Amniotic epithelial cell (primary cell): ENCODE measurements around the gene MED12L.
A peak's percentile ranks its signal among the peaks of the same experiment; 100 is the strongest.
"Not testable (repeated sequence)": the region's sequence is repeated elsewhere in the genome, so short reads cannot be mapped to it uniquely, and the experiment has no call there.

ENCODE experiments used
- DNase-seq: peaks from one replicate; pipeline ENCODE4 v3.0.0-alpha.2; 2010; ENCODE audit warnings: low read depth

The MED12L gene

DNA sequence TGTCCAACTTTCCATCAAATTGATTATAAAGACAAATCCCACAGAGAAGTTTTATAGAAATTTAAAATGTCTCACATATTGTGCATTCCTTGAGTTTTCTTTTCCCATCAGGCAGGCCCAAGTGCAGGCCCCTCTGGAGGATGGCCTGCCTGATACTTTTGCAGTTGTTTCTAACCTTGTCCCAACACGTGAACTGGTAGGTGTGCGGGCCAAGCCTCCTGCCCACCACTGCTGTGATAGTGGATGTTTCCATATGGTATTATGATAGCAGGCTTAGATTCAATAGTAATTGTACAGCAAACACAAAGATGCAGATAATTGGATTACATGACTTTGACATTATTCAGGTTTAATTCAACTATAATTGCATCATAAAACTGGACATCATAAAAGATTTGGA lies 297.6 kb downstream of the MED12L start:
- DNase-seq: no peak

DNA sequence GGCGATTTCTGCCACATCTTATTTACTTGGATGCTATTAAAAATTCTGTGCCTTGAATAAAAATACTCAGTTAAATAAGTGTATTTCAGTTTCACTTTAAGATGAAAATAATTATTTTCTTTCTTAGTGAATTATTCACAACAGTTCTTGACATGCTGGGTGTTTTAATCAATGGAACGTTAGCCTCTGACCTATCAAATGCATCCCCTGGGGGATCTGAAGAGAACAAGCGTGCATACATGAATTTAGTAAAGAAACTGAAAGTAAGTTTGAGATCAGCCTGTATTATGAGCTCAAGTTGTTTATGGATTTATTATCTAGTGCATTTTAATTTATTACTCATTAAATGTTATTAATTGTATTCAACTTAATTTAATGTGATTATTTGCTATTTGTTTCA lies 298.5 kb downstream of the MED12L start:
- no peak for DNase-seq

DNA sequence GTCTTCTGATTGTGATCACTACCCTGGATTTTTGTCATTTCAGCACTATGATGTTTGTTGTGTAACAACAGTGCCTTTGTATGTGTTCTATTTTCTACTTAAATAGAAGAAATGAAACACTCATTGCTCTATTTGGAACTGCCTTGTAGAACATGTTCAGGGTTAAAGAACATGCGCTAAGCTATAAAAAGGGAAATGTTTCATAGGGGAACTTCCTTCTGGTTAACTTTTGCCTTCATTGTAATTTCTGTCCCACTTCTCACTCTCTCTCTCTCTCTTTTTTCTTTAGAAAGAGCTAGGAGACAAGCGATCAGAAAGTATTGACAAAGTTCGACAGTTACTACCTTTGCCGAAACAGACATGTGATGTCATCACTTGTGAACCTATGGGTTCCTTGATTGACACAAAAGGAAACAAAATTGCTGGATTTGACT lies 299.3 kb downstream of the MED12L start, which contains the start of gene P2RY12:
TSS of gene P2RY12 (minus strand) at position 13 of the 434 bp plus-strand sequence. CDS start 45,908 bp downstream, outside the sequence.
- no peak for DNase-seq

DNA sequence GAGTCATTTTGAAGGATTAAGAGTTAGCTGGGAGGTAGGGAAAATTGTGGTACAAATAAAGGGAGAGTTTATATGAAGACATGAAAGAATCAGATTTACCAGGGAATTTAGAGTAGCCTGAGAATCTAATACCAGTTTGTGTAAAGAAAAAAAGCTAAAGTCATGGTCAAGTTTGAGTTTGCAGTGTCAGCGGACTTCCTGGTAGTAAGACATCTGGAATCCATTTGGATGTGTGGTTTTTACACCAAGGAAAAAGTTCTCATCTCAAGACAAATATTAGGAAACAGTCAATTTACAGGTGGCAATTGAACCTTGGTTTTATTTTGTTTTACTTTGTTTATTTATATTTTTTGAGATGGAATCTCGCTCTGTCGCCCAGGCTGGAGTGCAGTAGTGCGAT lies 300.6 kb downstream of the MED12L start:
- DNase-seq: no peak

DNA sequence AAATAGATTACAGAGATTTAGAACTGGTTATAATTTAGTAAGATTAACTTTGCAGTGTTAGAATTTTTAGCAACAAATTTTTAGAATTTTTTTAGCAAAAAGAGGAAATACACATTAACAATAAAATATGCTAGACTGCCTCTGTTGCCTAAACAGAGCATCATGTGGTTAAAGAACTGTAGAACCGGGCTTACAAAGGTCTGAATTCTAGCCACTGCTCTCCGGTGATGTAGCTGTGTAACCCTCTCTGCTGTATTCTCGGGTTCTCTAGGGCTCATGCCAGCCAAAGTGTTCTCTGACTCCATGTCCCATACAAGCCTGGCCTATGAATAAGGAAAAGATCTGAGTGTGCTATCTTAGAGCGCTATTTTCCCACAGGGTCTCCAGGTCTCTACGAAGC lies 302.0 kb downstream of the MED12L start:
- DNase-seq: no peak

DNA sequence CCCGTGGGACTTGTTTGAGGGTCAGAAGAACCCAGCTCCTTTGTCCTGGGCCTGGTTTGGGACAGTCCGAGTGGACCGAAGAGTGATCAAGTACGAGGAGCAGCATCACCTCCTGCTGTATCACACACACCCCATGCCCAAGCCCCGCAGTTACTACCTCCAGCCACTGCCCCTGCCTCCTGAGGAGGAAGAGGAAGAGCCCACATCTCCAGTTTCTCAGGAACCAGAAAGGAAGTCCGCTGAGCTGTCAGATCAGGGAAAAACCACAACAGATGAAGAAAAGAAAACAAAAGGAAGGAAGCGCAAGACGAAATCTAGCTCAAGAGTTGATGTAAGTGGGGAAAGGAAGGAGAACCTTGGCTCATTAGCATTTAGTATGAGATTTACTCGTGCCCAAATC lies 302.4 kb downstream of the MED12L start:
- DNase-seq: no peak

DNA sequence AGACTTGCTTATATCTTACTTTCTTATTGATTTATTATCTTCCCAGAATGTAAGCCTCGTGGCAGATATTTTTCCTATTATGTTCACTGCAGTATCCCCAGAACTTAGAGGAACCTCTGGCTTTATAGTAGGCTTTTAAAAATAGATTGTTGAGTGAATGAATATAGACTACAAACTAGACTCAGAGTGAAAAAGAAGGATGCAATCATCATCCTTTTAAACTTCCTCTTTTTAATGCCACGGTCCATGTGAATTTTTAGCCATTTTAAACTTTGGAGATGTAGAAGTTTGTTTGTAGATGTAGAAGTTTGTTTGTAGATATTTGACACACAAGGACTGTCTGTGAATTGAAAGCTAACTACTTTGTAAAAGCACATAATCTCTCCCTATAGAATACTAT lies 306.3 kb downstream of the MED12L start:
- DNase-seq: no peak

DNA sequence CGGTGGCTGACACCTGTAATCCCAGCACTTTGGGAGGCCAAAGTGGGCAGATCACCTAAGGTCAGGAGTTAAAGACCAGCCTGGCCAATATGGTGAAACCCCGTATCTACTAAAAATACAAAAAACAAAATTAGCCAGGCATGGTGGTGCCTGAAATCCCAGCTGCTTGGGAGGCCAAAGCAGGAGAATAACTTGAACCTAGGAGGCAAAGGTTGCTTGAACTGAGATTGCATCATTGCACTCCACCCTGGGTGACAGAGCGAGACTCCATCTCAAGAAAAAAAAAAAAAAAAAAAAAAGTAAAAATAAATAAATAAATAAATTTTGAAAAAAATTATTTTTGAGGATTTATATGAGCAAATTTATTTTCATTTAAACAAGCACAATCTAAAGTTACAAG lies 306.7 kb downstream of the MED12L start:
- DNase-seq: not testable (repeated sequence)

DNA sequence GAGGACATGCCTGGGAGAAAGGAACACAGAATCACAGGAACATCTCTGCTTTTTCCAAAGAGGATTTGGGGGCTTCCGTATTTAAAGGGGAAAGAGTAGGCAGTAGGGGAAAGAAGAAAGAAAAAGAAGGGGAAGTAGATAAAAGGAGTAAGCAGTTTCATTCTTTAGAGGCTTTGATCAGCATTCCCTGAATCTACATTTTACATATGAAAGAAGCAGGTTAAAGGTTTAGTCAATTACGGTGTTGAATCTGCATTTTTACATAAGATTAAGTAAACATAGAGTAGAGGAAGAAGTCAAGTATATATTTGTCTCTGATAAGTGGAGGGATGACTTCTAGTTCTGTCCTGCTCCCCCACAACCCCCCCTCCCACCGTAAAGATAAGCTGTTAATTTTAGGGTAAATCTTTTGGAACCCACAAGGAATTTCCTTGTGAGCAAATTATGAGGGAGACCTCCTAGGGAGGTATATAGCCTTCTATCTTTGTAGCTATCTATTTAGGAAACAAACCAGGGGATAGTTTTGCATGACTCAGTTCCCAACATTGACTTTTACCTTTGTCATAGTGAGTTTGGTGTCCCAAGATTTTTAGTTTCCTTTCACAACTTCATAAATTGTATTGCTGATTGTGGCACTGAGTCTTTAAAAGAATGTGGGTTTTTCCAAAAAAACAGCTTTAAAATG lies 307.8 kb downstream of the MED12L start:
- no peak for DNase-seq

DNA sequence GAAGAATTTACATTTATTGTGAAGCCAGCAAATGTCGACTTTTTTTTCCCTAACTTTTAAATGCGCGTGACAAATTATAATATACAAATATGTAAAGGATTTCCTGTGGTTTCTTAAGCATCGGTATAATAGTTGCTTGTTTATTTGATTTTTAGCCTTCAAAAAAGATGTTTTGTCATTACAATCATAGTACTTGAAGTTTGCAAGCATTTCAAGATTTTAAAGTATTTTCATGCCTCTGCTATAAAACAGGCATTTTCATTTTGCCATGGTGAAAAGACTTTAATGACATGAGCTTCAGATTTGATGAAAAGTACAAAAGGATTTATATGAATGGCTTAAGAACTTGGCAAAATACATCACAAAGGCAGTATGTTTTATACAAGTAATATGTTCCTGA lies 308.5 kb downstream of the MED12L start:
- DNase-seq: no peak

DNA sequence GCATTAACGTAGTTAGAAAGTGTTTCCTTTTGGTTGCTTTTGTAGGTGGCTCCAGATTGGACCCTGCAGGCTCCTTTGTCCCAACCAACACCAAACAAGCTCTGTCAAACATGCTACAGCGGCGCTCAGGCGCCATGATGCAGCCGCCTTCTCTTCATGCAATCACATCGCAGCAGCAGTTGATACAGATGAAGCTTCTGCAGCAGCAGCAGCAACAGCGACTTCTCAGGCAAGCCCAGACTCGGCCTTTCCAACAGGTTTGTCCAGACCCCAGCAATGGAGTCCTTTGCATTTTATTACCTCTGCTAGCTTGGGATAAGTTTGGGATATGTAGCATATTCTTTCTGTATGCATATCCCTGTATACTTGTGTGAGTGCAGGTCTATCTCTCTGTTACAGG lies 309.1 kb downstream of the MED12L start:
- DNase-seq: no peak

DNA sequence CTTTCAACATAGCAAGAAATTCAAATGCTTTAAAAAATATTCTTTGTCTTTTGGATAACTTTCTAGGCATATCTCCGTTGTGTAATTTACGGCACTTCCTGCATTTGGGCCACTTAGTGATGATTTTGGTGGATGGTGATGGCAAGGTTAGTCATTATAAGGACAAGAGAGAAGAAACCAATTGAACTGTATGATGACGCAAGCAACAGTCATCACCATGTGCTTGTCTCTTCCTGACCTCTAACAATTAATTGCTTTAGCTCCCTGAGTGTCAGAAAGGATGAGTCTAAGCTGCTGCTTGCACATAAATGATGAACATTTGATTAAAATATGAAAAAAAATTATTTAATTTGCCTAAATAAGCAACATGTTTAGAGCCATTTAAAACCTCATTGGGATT lies 310.3 kb downstream of the MED12L start:
- peak; percentile 65 for DNase-seq

DNA sequence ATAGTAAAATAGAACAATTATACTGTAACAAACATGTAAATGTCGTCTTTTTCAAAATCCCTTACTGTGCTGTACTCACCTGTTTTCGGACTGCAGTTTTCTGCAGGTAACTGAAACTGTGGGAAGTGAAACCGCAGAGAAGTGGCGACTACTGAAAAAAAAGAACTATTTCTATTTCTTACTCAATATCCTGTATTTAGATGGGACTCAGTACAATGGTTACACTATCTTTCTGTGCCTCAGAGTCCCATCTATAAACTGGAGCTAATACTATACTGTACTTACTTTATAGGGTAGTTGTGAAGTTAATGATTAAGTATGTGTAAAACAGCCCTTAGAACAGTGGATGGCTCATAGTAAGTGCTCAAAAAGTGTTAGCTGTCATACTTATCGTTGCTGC lies 313.4 kb downstream of the MED12L start:
- no peak for DNase-seq

DNA sequence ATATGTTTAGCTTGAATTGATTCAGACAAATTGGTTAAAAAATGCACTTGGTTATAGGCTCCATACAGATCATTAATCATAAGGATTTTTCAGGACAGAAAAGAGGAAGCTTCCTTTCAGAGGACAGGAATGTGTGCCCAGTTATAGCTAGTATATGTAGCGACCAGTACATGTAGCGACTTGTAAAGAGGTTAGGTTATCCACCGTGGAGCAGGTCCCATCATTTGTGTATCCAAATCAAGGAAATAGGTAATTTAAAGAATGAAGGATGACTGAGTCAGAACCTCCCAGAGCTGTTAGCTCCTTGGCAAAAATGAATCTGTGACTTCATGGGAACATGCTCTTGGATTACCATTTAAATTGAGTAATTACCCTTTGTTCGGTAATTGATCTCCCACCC lies 314.9 kb downstream of the MED12L start:
- DNase-seq: no peak

DNA sequence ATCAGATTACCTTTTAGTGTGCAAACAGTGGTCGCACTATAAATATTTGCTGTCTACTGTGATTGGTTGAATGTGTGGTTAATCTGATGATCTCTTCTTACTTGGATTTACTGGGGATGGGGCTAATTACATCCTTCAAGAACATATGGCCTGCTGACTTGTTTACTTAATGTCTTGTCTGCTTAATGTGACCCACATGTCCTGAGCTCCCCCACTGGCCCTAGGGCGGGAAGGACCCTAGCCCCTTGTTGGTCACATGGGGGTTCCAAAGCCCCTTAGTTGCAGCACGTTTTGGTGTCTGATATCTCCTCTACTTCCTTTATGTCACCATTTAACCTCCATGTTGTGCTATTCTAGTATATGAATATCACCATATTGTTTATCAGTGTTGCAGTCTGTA lies 316.9 kb downstream of the MED12L start:
- DNase-seq: no peak

DNA sequence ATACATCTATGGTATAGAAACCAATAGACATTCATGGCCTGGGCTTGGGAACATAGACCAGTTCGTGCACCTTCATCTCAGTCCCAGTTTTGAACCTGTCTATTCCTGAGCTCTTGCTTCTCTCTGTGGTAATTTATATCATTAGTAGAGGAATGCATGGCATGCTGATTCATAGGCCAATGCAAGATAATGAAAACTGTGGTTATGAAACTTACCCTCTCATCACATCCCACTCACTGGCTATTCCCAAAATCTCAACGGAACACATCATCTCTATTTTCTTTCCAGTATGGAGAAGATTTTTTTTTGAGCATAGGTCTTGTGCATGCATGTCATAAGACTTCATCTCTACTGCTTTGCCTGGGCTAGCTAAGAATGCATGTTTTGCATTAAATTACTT lies 317.8 kb downstream of the MED12L start:
- peak; percentile 89 for DNase-seq

DNA sequence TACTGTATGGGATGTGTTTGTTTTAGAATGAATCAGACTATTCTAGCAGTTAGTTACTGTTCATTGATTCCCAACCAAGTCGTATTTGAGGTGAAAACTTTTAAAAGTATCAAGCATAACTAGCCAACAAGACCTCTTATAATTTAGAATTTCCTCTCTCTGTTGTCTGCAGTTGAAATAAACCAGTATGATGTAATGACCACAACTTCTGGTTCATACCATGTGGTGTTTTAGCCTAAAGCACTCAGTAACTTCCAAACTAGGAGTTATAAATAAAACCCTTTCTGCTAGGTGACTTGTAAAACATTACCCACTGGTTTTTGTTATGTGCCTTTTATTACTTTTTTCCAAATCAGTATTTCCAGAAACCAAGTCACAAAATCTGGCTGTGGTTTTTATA lies 318.9 kb downstream of the MED12L start:
- DNase-seq: peak; percentile 53

DNA sequence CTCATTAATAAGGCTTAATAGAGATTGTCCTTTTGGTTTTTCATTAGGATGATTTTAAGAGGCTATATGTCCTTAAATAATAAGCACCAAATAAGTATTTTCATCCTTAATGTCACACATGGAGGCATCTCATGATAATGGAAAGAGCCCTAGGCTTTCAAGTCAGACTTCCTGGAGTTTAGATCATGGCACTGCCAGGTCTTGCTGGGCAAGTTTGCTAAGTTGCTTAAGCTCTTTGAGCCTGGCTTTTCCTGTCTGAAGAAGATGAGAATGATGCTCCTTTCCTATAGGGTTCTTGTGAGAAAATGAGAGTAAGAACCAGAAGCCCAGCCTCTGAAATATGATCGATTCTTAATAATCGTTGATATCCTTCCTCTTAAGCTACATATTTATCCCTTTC lies 322.5 kb downstream of the MED12L start:
- no peak for DNase-seq

DNA sequence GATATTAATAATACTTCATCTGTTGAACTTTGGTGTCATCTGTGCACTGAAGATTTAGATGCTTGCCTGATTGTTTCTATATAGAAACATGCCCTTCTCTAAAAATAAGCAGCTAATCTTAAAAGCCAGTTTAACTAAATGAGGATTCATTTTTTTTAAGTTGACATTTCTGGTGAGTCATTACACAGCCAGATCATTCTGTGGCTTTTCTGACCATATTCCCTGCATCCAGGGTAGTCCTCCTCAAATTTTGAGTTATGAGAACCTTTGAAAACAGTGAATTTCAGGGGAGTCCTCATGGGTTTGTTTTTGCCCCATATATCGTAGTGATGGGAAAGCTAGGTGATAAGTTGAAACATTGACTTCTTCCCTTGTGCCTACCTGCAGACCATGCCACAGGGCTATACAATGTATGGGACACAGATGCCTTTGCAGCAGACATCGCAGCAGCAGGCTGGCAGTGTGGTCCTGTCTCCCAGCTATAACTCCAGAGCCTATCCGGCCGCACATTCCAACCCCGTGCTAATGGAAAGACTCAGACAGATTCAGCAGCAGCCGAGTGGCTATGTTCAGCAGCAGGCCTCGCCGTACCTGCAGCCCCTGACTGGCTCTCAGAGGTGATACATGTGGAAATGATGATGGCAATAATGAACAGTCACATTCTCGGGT lies 325.6 kb downstream of the MED12L start:
- DNase-seq: peak; percentile 66

DNA sequence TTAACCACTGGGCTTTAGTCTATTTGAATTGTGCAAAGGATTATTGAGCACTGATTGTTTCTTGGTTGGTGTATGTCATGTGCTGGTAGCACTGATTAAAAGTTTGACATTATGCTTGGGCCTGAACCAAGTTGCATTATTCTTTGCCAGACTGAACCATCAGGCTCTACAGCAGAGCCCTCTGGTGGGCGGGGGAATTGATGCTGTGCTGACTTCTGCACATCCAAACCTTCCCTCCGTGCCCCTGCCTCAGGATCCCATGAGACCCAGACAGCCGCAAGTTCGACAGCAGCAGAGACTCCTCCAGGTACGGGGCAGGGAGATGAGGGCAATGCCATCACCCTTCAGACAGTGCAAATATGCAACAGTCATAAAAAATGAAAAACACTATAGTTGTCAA lies 327.5 kb downstream of the MED12L start:
- DNase-seq: no peak

DNA sequence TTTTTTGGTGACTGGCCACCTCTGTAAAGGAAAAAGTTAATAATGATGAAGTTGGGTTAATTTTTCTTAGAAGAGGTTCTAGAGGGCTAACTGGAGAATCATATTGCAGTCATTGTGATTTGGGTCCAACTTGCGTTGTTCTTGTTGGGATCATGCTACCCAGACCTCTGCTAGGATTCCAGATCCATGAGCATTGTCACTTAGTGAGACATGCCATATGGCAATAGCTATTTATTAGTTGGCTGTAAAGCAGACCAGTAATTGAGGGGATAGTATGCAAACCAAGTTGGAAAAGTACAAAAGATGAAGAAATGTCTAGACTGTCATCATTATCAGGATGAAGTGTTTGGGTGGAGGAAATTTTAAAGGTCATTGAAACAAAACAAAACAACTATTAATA lies 329.8 kb downstream of the MED12L start:
- no peak for DNase-seq

DNA sequence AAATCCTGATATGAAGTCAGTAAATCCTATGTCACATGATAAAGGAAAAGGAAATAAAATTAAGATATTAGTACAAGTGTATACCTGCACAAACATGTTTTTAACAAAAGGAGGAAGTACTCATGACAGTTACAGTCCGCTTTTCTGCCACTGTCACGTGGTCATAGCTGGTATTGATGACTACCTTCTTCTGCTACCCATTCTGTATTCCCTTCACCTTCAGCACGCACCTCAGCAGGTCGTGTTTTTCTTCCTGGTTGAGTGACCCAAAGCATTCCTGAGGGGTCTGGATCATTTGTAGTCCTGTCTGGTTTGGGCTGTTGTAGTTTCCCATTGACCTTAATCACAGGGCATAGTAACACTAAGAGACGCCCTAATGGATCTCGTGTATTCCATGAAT lies 334.3 kb downstream of the MED12L start:
- no peak for DNase-seq

DNA sequence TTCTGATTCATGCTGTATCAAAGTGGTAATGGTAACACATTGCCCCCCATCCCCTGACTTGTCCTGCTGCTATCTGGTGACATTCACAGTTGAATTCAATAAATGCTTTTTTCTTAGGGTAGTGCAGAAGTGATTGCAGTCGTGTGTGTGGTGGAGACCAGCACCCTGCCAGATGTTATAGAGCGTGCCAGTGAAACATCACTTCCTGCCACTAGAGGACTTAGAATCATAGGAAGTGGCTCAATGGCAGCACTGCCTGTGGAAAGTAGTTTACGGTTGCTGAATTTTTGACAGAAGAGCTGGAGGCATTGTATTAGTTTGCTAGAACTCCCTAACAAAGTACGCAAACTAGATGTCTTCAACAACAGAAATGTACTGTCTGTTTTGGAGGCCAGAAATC lies 336.5 kb downstream of the MED12L start:
- no peak for DNase-seq

DNA sequence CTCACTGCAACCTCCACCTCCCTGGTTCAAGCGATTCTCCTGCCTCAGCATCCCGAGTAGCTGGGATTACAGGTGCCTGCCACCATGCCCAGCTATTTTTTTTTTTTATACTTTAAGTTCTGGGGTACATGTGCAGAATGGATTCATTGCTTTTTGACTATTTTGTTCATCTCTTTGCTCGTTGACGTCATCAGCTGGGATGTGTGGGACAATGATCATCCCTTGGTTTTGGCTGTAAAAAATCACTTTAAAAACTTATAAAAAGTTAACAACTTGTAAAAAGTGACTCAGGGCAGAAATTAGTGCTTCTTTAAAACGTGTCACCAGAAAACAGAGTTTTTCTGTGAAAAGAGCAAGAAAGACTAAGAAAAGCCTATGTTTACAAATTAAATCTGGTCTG lies 337.6 kb downstream of the MED12L start:
- DNase-seq: no peak
